ENCODE results near the gene LAMTOR1.

The LAMTOR1 gene

GRCh38 chr11:72091292-72091691 is 11.8 kb downstream of the LAMTOR1 start:
- no peak overlapping the region for H3K4me3 ChIP-seq (ENCODE audit: low read depth, low read length)
- peak; percentile 81 for TF ChIP-seq CTCF (IDR thresholded peaks at IDR 0.05; ENCODE audit: low read depth, low read length, missing control alignments)
- DNase-seq (ENCODE audit: low read depth), result no peak

- TF ChIP-seq CTCF (IDR thresholded peaks at IDR 0.05; ENCODE audit: low read depth, low read length, missing control alignments), result no peak
- no peak for DNase-seq (ENCODE audit: low read depth)
- no peak overlapping the region for H3K4me3 ChIP-seq (ENCODE audit: low read depth, low read length)
Measured at GRCh38 chr11:72088076-72088808, 14.9 kb downstream of the LAMTOR1 start.

DNA sequence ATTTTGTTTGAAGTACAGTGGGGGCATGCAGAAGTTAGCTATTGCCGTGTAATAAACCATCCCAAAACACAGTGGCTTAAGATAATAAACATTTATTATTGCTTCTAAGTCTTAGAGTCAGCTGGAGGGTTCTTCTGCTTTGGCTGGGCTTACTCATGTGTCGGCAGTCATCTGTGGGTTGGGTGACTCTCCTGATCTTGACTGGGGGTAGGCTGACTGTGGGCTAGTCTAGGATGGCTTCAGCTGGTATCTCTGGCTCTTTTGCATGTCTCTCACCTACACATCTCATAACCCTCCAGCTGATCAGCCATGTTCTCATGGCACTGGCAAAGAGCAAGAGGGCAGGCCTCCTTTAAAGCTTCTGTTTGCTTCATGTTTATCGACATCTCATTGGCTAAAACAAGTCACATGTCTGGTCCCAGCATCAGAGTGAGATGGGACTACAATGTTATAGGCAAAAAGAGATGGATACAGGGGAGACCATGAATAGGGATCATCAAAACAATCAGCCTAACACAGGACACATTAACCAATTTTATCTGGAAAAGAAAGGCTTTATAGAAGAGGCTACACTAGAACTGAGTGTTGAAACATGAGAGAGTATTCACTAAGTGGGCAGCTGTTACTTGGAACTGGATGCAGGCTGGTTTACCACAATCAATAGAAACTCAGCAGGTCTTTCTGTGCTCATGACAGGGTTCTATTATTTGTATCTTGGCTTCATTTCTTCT is 17.3 kb downstream of the LAMTOR1 start:
- DNase-seq (ENCODE audit: low read depth), result no peak
- H3K4me3 ChIP-seq (ENCODE audit: low read depth, low read length), result no peak overlapping the region
- no peak for TF ChIP-seq CTCF (IDR thresholded peaks at IDR 0.05; ENCODE audit: low read depth, low read length, missing control alignments)

DNA sequence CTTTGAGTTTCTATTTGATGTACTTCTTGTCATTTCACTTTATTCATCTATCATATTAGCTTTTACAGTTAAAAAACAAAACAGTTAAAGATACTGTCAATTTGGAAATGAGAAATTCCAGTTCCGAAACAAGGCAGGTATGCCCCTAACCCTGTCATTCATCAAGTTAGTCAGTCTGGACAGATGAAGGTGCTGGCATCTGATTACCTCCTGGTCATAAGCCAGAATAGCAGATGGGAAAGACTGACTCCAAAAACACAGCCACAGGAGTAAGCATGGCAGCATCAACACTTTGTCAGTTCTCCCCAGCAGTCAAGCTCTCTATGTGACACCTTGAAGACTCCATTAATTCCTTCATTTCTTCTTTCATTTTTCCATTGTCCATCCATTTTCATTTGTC is 18.1 kb downstream of the LAMTOR1 start:
- H3K4me3 ChIP-seq (ENCODE audit: low read depth, low read length), result no peak overlapping the region
- no peak for TF ChIP-seq CTCF (IDR thresholded peaks at IDR 0.05; ENCODE audit: low read depth, low read length, missing control alignments)
- DNase-seq (ENCODE audit: low read depth), result no peak

DNA sequence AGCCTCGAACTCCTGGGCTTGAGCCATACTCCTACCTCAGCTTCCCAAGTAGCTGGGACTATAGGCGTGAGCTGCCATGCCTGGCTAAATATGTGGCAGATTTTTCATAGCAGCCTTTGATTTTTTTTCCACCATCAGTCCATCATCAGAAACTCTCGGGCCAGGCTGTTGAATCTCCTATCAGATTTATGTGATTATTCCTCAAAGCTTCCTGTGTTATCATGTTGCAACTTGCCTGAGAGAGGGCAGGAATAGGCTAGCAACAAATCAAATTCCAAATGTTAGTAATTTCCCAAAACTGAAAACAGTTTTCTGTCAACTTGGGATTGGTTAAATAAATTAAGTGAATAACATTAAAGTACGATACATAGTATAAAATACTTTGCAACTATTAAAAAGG is 19.0 kb downstream of the LAMTOR1 start:
- TF ChIP-seq CTCF (IDR thresholded peaks at IDR 0.05; ENCODE audit: low read depth, low read length, missing control alignments), result no peak
- DNase-seq (ENCODE audit: low read depth), result no peak
- no peak overlapping the region for H3K4me3 ChIP-seq (ENCODE audit: low read depth, low read length)

GRCh38 chr11:72083414-72083813 is 19.7 kb downstream of the LAMTOR1 start:
- no peak for TF ChIP-seq CTCF (IDR thresholded peaks at IDR 0.05; ENCODE audit: low read depth, low read length, missing control alignments)

More at GRCh38 chr11:72083414-72083813, 19.7 kb downstream of the LAMTOR1 start:
- DNase-seq (ENCODE audit: low read depth), result no peak
- H3K4me3 ChIP-seq (ENCODE audit: low read depth, low read length), result no peak overlapping the region

Measured in GM12864 (cell line).